Glutamatergic neuron (in vitro differentiated cells): ENCODE data around the gene CD2AP. TPM values are rescaled to one million over a fixed set of nuclear protein-coding genes. Genes with fewer than 3 reads are reported as not detected.

Experiments used
- DNase-seq: peaks from one replicate; pipeline ENCODE4 v3.0.0; 2022
- H3K27ac Mint-ChIP-seq: one replicate; pipeline ENCODE4 v1.8.0; 2020; ENCODE audit warnings: mild to moderate bottlenecking, mixed read lengths, inconsistent platforms; ENCODE audit not compliant: unreplicated experiment
- H3K27me3 Mint-ChIP-seq: one replicate; pipeline ENCODE4 v1.8.0; 2020; ENCODE audit warnings: mild to moderate bottlenecking, moderate library complexity, mixed read lengths, inconsistent platforms; ENCODE audit not compliant: unreplicated experiment
- H3K36me3 Mint-ChIP-seq: one replicate; pipeline ENCODE4 v1.8.0; 2020; ENCODE audit warnings: mild to moderate bottlenecking, mixed read lengths, inconsistent platforms; ENCODE audit not compliant: unreplicated experiment
- H3K4me1 Mint-ChIP-seq: one replicate; pipeline ENCODE4 v1.8.0; 2020; ENCODE audit warnings: mild to moderate bottlenecking, low read depth, mixed read lengths, inconsistent platforms; ENCODE audit not compliant: unreplicated experiment
- H3K4me3 Mint-ChIP-seq: one replicate; pipeline ENCODE4 v1.8.0; 2020; ENCODE audit warnings: mild to moderate bottlenecking, mixed read lengths, inconsistent platforms; ENCODE audit not compliant: unreplicated experiment
- H3K9me3 Mint-ChIP-seq: one replicate; pipeline ENCODE4 v1.8.0; 2020; ENCODE audit warnings: mild to moderate bottlenecking, moderate library complexity, mixed read lengths, inconsistent platforms; ENCODE audit not compliant: unreplicated experiment
- CTCF ChIP-seq: fragments of 200-600 bp; sonication (generic); IDR thresholded peaks from one replicate; pipeline ENCODE4 v1.5.0; 2021; ENCODE audit not compliant: partially characterized antibody, unreplicated experiment
- total RNA-seq: library from RNA; stranded (reverse); fragmentation: NEBNext Ultra II Directional; extraction: Animal tissue kit (Norgen Biotek cat#: 25700); gene quantifications from one replicate; pipeline ENCODE4 v1.2.1, GENCODE V29; 2021; ENCODE audit not compliant: unreplicated experiment

CD2AP gene
- total RNA-seq, 1 donor from 2014 or later: 14.9 TPM

DNA sequence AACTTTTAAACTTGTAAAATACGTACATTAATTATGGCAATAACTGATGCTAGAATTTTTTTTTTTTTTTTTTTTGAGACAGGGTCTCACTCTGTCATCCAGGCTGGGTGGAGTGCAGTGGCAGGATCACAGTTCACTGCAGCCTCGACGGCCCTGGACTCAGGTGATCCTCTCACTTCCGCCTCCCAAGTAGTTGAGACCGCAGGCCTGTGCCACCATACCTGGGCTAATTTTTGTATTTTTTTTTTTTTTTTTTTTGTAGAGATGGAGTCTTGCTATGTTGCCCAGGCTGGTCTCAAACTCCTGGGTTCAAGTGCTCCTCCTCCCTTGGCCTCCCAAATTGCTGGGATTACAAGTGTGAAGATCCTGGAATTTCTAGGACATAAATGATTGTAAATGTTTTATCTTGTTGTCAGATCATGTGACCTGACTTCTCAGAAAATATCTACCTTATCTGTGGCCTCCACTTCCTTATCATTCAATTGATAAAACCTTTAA, 2.2 kb upstream of the CD2AP start:
- Mint-ChIP-seq H3K36me3 (peaks cover 8% of the 10 kb centered on the region), H3K27ac (no peak overlapping the region), H3K4me3 (no peak overlapping the region), H3K9me3 (peaks cover 7% of the 10 kb centered on the region), H3K27me3 (peaks cover 3% of the 10 kb centered on the region), H3K4me1 (peaks cover 9% of the 10 kb centered on the region)
- no peak for TF ChIP-seq CTCF
- no peak for DNase-seq

DNA sequence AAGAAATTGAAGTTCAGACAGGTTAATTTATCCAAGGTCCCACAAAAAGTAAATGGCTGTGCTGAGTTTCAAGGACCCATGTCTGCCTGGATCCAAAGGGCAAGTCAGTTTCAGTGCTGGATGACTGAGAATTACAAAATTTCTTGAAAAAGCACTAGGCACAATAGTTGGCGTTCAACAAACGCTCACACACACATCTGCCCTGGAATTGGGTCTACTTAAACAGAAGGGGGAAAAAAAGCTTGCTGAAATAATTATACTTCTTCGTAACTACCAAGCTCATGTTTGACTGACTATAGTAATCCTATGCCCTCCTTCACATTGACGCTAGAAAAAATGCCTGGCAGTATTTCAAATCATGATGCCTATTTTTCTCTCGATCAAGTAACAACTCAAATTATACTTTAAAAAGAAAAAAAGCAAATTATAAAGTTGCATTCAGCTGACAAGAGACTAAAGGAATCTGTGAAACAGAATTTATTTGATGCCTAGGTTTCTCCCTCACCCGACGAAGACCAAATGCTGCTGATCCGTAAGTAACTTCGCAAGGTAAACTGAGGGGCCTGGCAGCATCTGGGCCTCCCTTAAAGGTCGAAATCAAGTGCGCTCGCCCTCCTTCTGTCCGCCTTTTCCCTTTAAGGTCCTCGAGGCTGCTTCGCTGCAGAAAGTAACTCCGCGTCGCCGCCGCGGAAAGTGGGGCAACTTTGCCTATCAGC, 650 bp upstream of the CD2AP start:
- peaks cover 9% of the 10 kb centered on the region for H3K4me1 Mint-ChIP-seq
- peak overlapping the region; percentile 59 for H3K27ac Mint-ChIP-seq
- no peak for DNase-seq

DNA sequence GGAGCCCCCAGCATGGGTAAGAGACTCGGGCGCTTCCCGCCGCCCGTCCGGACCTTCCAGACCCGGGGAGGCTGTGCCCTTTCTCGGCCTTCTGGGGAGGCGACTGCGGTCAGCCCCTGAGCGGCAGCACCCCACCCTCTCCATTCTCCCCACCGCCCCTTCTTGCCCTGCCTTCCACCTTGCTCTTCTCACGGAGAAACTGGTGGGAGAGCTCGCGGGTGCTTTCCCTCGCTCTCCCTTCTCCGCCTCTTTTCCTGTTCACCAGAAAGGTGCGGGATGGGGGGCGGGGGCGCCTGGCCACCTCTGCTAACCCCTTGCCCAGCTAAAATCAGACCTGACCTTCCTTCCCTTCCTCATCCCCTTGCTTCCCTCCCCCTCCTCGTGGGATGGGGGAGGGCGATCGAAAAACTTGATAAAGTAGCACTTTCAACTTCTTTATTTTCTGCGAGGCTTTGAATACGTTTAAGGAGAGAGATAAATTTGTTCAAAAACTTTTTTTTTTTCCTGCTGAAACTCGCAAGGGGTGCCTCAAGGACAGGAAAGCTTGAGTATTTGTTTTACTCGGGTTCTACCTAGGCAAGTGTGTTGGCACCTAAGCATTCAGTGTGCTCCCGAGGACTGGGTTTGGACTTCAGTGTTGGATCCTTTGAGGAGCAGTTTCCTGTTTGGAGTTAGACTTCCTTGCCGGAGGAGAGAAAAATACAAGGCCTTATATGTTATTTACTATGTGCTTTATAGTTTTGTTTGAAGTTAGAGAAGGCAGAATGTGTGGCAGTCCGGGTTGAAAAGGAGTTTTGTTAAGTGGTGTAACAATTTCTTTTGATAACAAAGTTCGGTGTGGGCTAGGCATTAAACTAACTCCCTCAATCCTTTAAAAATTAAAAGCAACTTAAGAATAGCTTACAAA, 897 bp downstream of the CD2AP start:
- peaks cover 16% of the 10 kb centered on the region for H3K4me1 Mint-ChIP-seq
- TF ChIP-seq CTCF: no peak
- DNase-seq: no peak
- H3K27ac Mint-ChIP-seq: peak overlapping the region; percentile 86
- H3K9me3 Mint-ChIP-seq: peaks cover 7% of the 10 kb centered on the region
- no peaks in the 10 kb centered on the region for H3K36me3 Mint-ChIP-seq
- H3K27me3 Mint-ChIP-seq: peaks cover 3% of the 10 kb centered on the region
- peak overlapping the region; percentile 97 for H3K4me3 Mint-ChIP-seq

More for the DNA sequence above, 650 bp upstream of the CD2AP start:
- TF ChIP-seq CTCF: no peak
- Mint-ChIP-seq H3K9me3 (peaks cover 7% of the 10 kb centered on the region), H3K27me3 (peaks cover 3% of the 10 kb centered on the region), H3K4me3 (peak overlapping the region; percentile 93), H3K36me3 (no peaks in the 10 kb centered on the region)

DNA sequence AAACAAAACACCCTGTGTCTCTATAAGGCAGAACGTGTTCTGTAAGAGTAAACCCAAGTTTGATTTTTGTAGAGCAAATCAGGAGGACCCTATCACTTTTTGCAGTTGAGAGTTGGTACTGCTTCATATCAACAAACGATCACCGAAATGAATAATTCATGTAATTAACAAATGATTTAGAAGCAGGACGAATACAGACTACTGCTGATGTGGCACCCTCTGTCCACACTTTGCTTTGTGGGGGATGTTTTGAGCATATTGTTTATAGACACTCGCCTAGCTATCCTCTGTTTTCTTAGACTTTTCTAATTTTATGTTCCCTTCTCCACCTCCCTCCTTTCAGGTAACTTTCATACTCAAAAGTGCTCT, 1.5 kb downstream of the CD2AP start:
- Mint-ChIP-seq H3K27me3 (peaks cover 3% of the 10 kb centered on the region), H3K4me1 (peaks cover 18% of the 10 kb centered on the region), H3K27ac (peak overlapping the region; percentile 86), H3K4me3 (peak overlapping the region; percentile 97), H3K36me3 (no peaks in the 10 kb centered on the region), H3K9me3 (peaks cover 7% of the 10 kb centered on the region)
- no peak for TF ChIP-seq CTCF
- DNase-seq: no peak
